ENCODE data around the gene B4GALNT1. TPM values are rescaled to one million over a fixed set of nuclear protein-coding genes. Genes with fewer than 3 reads are reported as not detected.
A peak's percentile ranks its signal among the peaks of the same experiment; 100 is the strongest.

Gene B4GALNT1
- total and polyA plus RNA-seq, 10 of the 15 experiments (the other 5 are each of a cell fraction or from before 2014, with no cell fraction given), result 0.01 to 0.38 (median 0.14) TPM; not detected in 3

DNA sequence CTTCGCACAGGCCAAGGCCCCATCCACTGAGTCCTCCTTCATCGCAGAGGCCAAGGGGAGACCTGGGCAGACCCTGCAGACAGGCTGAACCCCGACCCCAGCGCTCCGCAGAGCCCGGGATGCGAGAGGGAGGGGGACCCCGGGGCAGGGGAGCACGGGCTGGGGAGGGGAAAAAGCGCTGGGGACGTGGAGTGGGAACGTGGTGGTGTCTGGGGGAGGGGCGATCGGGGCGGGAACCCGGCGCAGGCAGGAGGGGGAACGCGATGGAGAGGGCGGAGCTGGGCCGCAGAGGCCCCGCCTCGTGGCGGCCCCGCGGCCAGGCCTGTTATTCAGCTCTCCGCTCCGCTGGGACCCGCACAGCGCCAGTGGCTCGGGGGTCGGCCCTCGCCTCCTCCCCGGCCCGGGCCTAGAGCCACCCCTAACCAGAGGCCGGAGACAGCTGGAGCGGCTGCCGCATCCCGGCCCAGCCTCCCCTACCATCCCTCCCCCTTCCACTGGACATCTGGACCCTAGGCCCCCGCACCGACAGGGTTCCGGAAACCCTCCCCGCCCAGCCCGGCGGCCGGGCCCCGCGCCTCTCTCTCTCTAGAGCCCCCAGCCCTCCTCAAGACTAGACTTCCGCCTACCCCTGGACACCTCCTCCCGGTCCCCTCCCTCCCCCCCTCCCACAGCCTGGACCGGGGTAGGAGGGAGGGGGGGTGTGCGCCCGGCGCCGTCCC is 21.7 kb downstream of the B4GALNT1 start, which contains the start of gene ARHGEF25:
Gene ARHGEF25, plus strand, starts transcription at position 328 of the 719 bp plus-strand sequence. CDS start 460 bp downstream, outside the sequence.
- DNase-seq (ENCODE audit: low read depth, low spot score) (no peak), FAIRE-seq (no peak), ATAC-seq (peak; percentile 82)
- intact Hi-C loops (cut with micrococcal nuclease; ENCODE audit: unreplicated experiment), result no loop called here
- CTCF ChIA-PET, result interaction anchor here (0.5 to 1.3 kb wide), 4 partner anchors 10 to 304 kb away, joined by 3 to 4 read pairs (median 3); no protein-coding TSS in a partner anchor
- no peaks in the 10 kb centered on the region; a peak in 1 of 4 replicates for H3K36me3 ChIP-seq (ENCODE audit: control insufficient read depth in 2 of 2, insufficient read depth in 2 of 2, low read length in 1 of 2)
- 0 out of 2 replicates have a peak, but pooled peaks have one; percentile 14 for TF ChIP-seq IKZF1 (conservative IDR thresholded peaks at IDR 0.05)
- TF ChIP-seq DPF2 (IDR thresholded peaks at IDR 0.05), result 0 out of 2 replicates have a peak, but pooled peaks have one; percentile 25
- TF ChIP-seq POLR2A (IDR thresholded peaks at IDR 0.05; ENCODE audit: low read depth, low read length), result peak; percentile 82
- TF ChIP-seq FOXM1 (IDR thresholded peaks at IDR 0.05; ENCODE audit: low read depth, low read length), result no peak
- TF ChIP-seq POLR2AphosphoS2 (IDR thresholded peaks at IDR 0.05; ENCODE audit: low read depth, low read length), result 0 out of 2 replicates have a peak, but pooled peaks have one; percentile 21
- no peak for TF ChIP-seq NFXL1 (IDR thresholded peaks at IDR 0.05; ENCODE audit: borderline replicate concordance)
- TF ChIP-seq CHD2 (IDR thresholded peaks at IDR 0.05; ENCODE audit: borderline replicate concordance, low read depth, low read length), result 0 out of 2 replicates have a peak, but pooled peaks have one; percentile 25
- TF ChIP-seq RFX5 (IDR thresholded peaks at IDR 0.05; ENCODE audit: low read depth, low read length), result no peak
- TF ChIP-seq ZSCAN29 (IDR thresholded peaks at IDR 0.05), result no peak
- TF ChIP-seq BHLHE40 (IDR thresholded peaks at IDR 0.05; ENCODE audit: borderline replicate concordance in 1 of 2, low read depth in 2 of 2, low read length in 1 of 2), result peak in 1 of 2 experiments; percentile 19; a peak in 1 of 4 replicates
- 0 out of 2 replicates have a peak, but pooled peaks have one; percentile 32 for TF ChIP-seq GATAD2B (conservative IDR thresholded peaks at IDR 0.05; ENCODE audit: low read depth)
- TF ChIP-seq PBX3 (IDR thresholded peaks at IDR 0.05; ENCODE audit: insufficient replicate concordance, low read depth, low read length), result no peak
- TF ChIP-seq TCF3 (IDR thresholded peaks at IDR 0.05; ENCODE audit: borderline replicate concordance, insufficient read depth, low read depth, low read length), result 0 out of 2 replicates have a peak, but pooled peaks have one; percentile 38
- peak; percentile 45; the same call in 1 of the 2 replicates for TF ChIP-seq POLR2AphosphoS5 (IDR thresholded peaks at IDR 0.05; ENCODE audit: low read length)
- POLR2A ChIA-PET, result interaction anchor here (0.8 to 1.7 kb wide), 3 partner anchors 9 to 91 kb away, joined by 3 to 4 read pairs (median 3); partner anchors contain the start of genes DDIT3 and PIP4K2C
- H3K9ac ChIP-seq (ENCODE audit: control insufficient read depth, insufficient read depth, low read length), result peak within 1 kb of the TSS; percentile 25; the same call in 1 of the 2 replicates
- SMC1A ChIA-PET (ENCODE audit: uncharacterized antibody, unreplicated experiment), result no interaction called here
- peak within 1 kb of the TSS; percentile 70 for H3K4me3 ChIP-seq
- no peaks in the 10 kb centered on the region for H3K27me3 ChIP-seq (replicated peaks in 1 of 2; ENCODE audit: control insufficient read depth in 2 of 2, insufficient read depth in 2 of 2, low read length in 1 of 2)
- H2AFZ ChIP-seq (ENCODE audit: control insufficient read depth, low read depth, low read length), result peak within 1 kb of the TSS; percentile 67
- H3K4me1 ChIP-seq (ENCODE audit: control insufficient read depth, insufficient read depth, low read length), result peaks cover 10% of the 10 kb centered on the region
- H4K20me1 ChIP-seq (ENCODE audit: control insufficient read depth, insufficient read depth), result no peaks in the 10 kb centered on the region
- peak within 1 kb of the TSS; percentile 82 for H3K4me2 ChIP-seq (ENCODE audit: control insufficient read depth, insufficient read depth)
- no TSS peak for BruUV-seq (replicated peaks)
- H3K27ac ChIP-seq (ENCODE audit: control insufficient read depth, insufficient read depth), result no peak within 1 kb of the TSS
- RAD21 ChIA-PET (ENCODE audit: unreplicated experiment), result interaction anchor here (0.7 kb wide), 1 partner anchor 28 kb away, joined by 3 read pairs; no protein-coding TSS in a partner anchor
- in situ Hi-C loops (cut with MboI), result no loop called here
- no peaks in the 10 kb centered on the region for H3K9me3 ChIP-seq (replicated peaks; ENCODE audit: control insufficient read depth, insufficient read depth, low read length)
- 4% methylated on average over 25 of the region's 55 CpGs for WGBS (ENCODE audit: insufficient coverage, insufficient replicate concordance, low lambda C conversion rate, missing lambda C conversion rate)
- no peaks in the 10 kb centered on the region for H3K79me2 ChIP-seq (ENCODE audit: control insufficient read depth, insufficient read depth, low read length)
